DOHH2 (cell line): ENCODE measurements around the gene HELZ.
"Not testable (repeated sequence)": the region's sequence is repeated elsewhere in the genome, so short reads cannot be mapped to it uniquely, and the experiment has no call there.

ENCODE experiments used
- H3F3A ChIP-seq: fragments of 200-600 bp; sonication (generic), shearing (Covaris generic); 2 replicates; pipeline ENCODE4 v1.6.0; 2016; ENCODE audit warnings: antibody characterized with exemption, mild to moderate bottlenecking; ENCODE audit not compliant: control insufficient read depth, insufficient read depth
- H3K27ac ChIP-seq: fragments of 200-600 bp; sonication (generic); 2 replicates; pipeline ENCODE4 v1.5.1; 2014; ENCODE audit warnings: low read depth, mild to moderate bottlenecking, low read length, moderate library complexity
- H3K27me3 ChIP-seq: fragments of 200-600 bp; sonication (generic); 2 replicates; pipeline ENCODE4 v1.6.1; 2014; ENCODE audit warnings: mild to moderate bottlenecking, low read length, mixed read lengths; ENCODE audit not compliant: control insufficient read depth
- H3K36me3 ChIP-seq: fragments of 200-600 bp; sonication (generic); 2 replicates; pipeline ENCODE4 v1.6.1; 2014; ENCODE audit warnings: mild to moderate bottlenecking, low read length, moderate library complexity, mixed read lengths; ENCODE audit not compliant: control insufficient read depth
- H3K4me1 ChIP-seq: fragments of 200-600 bp; sonication (generic); 2 replicates; pipeline ENCODE4 v1.6.1; 2014; ENCODE audit warnings: mild to moderate bottlenecking, low read length, mixed read lengths; ENCODE audit not compliant: control insufficient read depth
- H3K4me2 ChIP-seq: fragments of 200-600 bp; sonication (generic); 2 replicates; pipeline ENCODE4 v1.6.0; 2014; ENCODE audit warnings: mild to moderate bottlenecking, low read length, moderate library complexity
- H3K4me3 ChIP-seq: fragments of 200-600 bp; sonication (generic); 2 replicates; pipeline ENCODE4 v1.5.1; 2014; ENCODE audit warnings: mild to moderate bottlenecking, low read length, mixed read lengths
- H3K79me2 ChIP-seq: fragments of 200-600 bp; sonication (generic); 2 replicates; pipeline ENCODE4 v1.6.1; 2014; ENCODE audit warnings: mild to moderate bottlenecking, low read length, mixed read lengths; ENCODE audit not compliant: control insufficient read depth
- H3K9me2 ChIP-seq: fragments of 200-600 bp; sonication (generic); replicated peaks from 2 replicates; pipeline ENCODE4 v1.6.1; 2014; ENCODE audit warnings: mild to moderate bottlenecking, low read length, mixed read lengths; ENCODE audit not compliant: control insufficient read depth
- H3K9me3 ChIP-seq: fragments of 200-600 bp; sonication (generic); 2 replicates; pipeline ENCODE4 v1.6.1; 2014; ENCODE audit warnings: antibody characterized with exemption, low read length, mixed read lengths; ENCODE audit not compliant: control insufficient read depth, insufficient read depth
- H4K20me1 ChIP-seq: fragments of 200-600 bp; sonication (generic); 2 replicates; pipeline ENCODE4 v1.6.0; 2014; ENCODE audit warnings: low read depth, mild to moderate bottlenecking, antibody characterized with exemption, low read length, moderate library complexity; ENCODE audit not compliant: control insufficient read depth, insufficient read depth
- EZH2phosphoT487 ChIP-seq: fragments of 200-600 bp; sonication (generic); IDR thresholded peaks from 2 replicates; pipeline ENCODE4 v1.6.1; 2017; ENCODE audit warnings: borderline replicate concordance, mild to moderate bottlenecking, antibody characterized with exemption, low read length, moderate library complexity, mixed read lengths
- TF ChIP-seq, protein P1 (sequence below): fragments of 200-600 bp; sonication (generic); IDR thresholded peaks from one replicate; pipeline ENCODE4 v1.5.1; 2014; ENCODE audit warnings: antibody characterized with exemption, mild to moderate bottlenecking, low read depth, low read length; ENCODE audit not compliant: poor library complexity, severe bottlenecking

HELZ gene

GRCh38 chr17:67202503-67202902 lies 42.5 kb downstream of the HELZ start:
- H3K27ac ChIP-seq = no peak overlapping the region
- H3F3A ChIP-seq = no peaks in the 10 kb centered on the region
- no peaks in the 10 kb centered on the region for H4K20me1 ChIP-seq
- 0 out of 2 replicates have a peak, but pooled peaks cover 3% of the 10 kb centered on the region for H3K79me2 ChIP-seq
- H3K4me3 ChIP-seq = no peak overlapping the region
- no peaks in the 10 kb centered on the region for H3K4me1 ChIP-seq
- no peaks in the 10 kb centered on the region for H3K27me3 ChIP-seq
- H3K36me3 ChIP-seq = peaks cover 47% of the 10 kb centered on the region
- TF ChIP-seq, protein P1, sequence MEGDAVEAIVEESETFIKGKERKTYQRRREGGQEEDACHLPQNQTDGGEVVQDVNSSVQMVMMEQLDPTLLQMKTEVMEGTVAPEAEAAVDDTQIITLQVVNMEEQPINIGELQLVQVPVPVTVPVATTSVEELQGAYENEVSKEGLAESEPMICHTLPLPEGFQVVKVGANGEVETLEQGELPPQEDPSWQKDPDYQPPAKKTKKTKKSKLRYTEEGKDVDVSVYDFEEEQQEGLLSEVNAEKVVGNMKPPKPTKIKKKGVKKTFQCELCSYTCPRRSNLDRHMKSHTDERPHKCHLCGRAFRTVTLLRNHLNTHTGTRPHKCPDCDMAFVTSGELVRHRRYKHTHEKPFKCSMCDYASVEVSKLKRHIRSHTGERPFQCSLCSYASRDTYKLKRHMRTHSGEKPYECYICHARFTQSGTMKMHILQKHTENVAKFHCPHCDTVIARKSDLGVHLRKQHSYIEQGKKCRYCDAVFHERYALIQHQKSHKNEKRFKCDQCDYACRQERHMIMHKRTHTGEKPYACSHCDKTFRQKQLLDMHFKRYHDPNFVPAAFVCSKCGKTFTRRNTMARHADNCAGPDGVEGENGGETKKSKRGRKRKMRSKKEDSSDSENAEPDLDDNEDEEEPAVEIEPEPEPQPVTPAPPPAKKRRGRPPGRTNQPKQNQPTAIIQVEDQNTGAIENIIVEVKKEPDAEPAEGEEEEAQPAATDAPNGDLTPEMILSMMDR = no peak
- no peak for TF ChIP-seq EZH2phosphoT487
- no peaks in the 10 kb centered on the region for H3K9me2 ChIP-seq
- H3K4me2 ChIP-seq = no peak overlapping the region
- no peaks in the 10 kb centered on the region for H3K9me3 ChIP-seq

GRCh38 chr17:67200727-67201301 lies 44.2 kb downstream of the HELZ start:
- Histone ChIP-seq H3K4me2 (no peak overlapping the region), H3K9me3 (no peaks in the 10 kb centered on the region), H4K20me1 (no peaks in the 10 kb centered on the region), H3K9me2 (no peaks in the 10 kb centered on the region), H3K27me3 (no peaks in the 10 kb centered on the region), H3K79me2 (no peaks in the 10 kb centered on the region), H3K36me3 (peaks cover 59% of the 10 kb centered on the region), H3F3A (no peaks in the 10 kb centered on the region), H3K4me1 (no peaks in the 10 kb centered on the region), H3K4me3 (no peak overlapping the region), H3K27ac (no peak overlapping the region)
- TF ChIP-seq, protein P1 = peak; percentile 66
- no peak for TF ChIP-seq EZH2phosphoT487

DNA sequence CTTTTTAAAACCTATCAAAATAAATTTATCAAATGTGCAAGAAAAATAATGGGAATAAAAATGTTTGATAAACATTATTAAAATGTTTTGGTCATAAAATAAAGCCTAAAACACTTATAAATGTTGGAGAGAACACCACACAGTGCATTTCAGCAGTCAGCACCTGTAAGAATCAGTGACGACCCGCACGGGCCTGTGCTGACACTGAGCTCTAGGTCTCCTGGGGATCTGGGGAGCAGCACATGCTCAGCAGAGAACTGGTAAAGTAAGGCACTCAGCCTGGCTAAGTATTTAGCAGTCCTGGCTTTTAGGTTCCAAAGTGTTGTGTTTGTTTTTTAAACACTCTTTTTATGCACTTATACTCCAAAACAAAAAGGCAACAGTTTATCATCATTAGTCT lies 46.9 kb downstream of the HELZ start:
- no peaks in the 10 kb centered on the region for H4K20me1 ChIP-seq

DNA sequence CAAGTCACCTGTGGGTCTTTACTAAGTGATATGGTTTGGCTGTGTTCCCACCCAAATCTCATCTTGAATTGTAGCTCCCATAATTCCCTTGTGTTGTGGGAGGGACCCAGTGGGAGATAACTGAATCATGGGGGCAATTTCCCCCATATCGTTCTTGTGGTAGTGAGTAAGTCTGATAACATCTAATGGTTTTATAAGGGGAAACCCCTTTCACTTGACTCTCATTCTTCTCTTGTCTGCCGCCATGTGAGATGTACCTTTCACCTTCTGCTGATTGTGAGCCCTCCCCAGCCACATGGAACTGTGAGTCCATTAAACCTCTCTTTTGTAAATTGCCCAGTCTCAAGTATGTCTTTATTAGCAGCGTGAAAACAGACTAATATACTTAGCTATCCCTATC lies 48.0 kb downstream of the HELZ start:
- H3K4me3 ChIP-seq, H3K9me3 ChIP-seq, H3K9me2 ChIP-seq, H3K4me2 ChIP-seq, H3K79me2 ChIP-seq, H4K20me1 ChIP-seq, H3F3A ChIP-seq, H3K27ac ChIP-seq, H3K4me1 ChIP-seq, H3K27me3 ChIP-seq: not testable (repeated sequence)
- peaks cover 56% of the 10 kb centered on the region for H3K36me3 ChIP-seq

More for the DNA sequence above, 46.9 kb downstream of the HELZ start:
- no peaks in the 10 kb centered on the region for H3K9me3 ChIP-seq
- H3K36me3 ChIP-seq = peaks cover 62% of the 10 kb centered on the region
- H3F3A ChIP-seq = no peaks in the 10 kb centered on the region
- no peaks in the 10 kb centered on the region for H3K27me3 ChIP-seq
- no peak overlapping the region for H3K4me2 ChIP-seq
- no peaks in the 10 kb centered on the region for H3K9me2 ChIP-seq
- H3K4me1 ChIP-seq = no peaks in the 10 kb centered on the region
- no peak overlapping the region for H3K27ac ChIP-seq
- H3K4me3 ChIP-seq = no peak overlapping the region
- TF ChIP-seq, protein P1 = no peak
- TF ChIP-seq EZH2phosphoT487 = no peak
- H3K79me2 ChIP-seq = no peaks in the 10 kb centered on the region
